Activated T-helper 1 cell treated with anti-CD3 and anti-CD28 coated beads, Interleukin-12 subunit alpha, Interleukin-12 subunit beta, Interleukin-2, Interleukin-4 antibody, amounts not matched to agents 30 ng/mL and 10 ng/mL and 1 ng/mL, durations not matched to agents 14 hours and 24 hours and 36 hours (primary cell): Measurements from ENCODE around the gene RGS19. TPM values are rescaled to one million over a fixed set of nuclear protein-coding genes. Genes with fewer than 3 reads are reported as not detected.

Source experiments
- DNase-seq: peaks from one replicate; pipeline ENCODE4 v3.0.0; 2021; ENCODE audit warnings: low spot score
- H3K27ac Mint-ChIP-seq: one replicate; pipeline ENCODE4 v1.8.0; 2021; ENCODE audit warnings: mild to moderate bottlenecking, mixed read lengths
- H3K27me3 Mint-ChIP-seq: one replicate; pipeline ENCODE4 v1.8.0; 2022; ENCODE audit warnings: mild to moderate bottlenecking, moderate library complexity, mixed read lengths; ENCODE audit not compliant: insufficient read depth
- H3K36me3 Mint-ChIP-seq: one replicate; pipeline ENCODE4 v1.8.0; 2021; ENCODE audit warnings: low read depth, mixed read lengths
- H3K4me1 Mint-ChIP-seq: one replicate; pipeline ENCODE4 v1.8.0; 2021; ENCODE audit warnings: low read depth, mixed read lengths
- H3K4me3 Mint-ChIP-seq: one replicate; pipeline ENCODE4 v1.8.0; 2021; ENCODE audit warnings: mild to moderate bottlenecking, moderate library complexity, mixed read lengths
- H3K9me3 Mint-ChIP-seq: one replicate; pipeline ENCODE4 v1.8.0; 2021; ENCODE audit warnings: mixed read lengths
- intact Hi-C: fragments of 100-400 bp; cut with micrococcal nuclease; formaldehyde crosslinking; loops from one replicate; pipeline ENCODE4 v1.15.1; 2024
- total RNA-seq: library from RNA; stranded (reverse); gene quantifications from 2 replicates; pipeline ENCODE4 v1.2.3, GENCODE V29; 2022

RGS19 gene
- total RNA-seq, 1 donor from 2014 or later, result 54.7 TPM

DNA sequence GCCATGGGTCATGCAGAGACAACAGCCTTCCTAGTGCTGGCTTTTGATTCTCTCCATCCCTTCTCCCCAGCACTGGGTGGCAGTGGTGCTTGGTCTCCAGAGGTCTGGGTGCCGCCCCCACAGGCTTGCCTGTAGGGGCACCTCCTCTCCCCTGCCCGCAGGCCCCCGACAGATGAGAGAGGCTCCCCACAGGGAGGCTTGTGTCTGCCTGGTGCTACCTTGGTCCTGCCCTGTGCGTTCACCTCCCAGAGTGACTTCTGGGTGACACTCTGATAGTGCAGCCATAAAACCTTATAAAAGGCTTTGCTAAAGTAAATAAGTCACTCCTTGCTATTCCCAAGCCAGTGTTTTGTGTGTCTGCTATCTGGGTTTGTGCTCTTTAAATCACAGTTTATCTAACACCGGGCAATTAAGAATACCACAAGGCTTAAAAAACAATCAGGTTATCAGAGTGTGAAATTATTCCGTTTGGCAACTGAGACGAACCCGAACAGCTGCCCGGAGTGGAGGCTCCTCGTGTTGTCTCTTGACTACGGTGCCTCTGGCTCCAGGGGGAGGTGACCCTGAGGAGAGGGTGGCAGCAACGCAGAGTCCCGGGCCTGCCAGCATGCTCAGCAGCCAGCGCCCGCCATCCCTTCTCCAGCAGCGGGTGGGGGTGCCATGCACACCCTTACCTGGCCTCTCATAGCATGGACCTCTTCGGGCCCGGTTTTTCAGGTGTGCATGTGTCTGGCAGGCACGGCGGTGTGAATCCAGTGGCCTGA, 48.8 kb downstream of the RGS19 start:
- H3K27ac Mint-ChIP-seq, result no peak overlapping the region
- intact Hi-C loops, result loop anchor here (2.0 kb wide), 1 partner anchor 42 kb away; no protein-coding TSS in a partner anchor
- no peaks in the 10 kb centered on the region for H3K9me3 Mint-ChIP-seq
- peaks cover 34% of the 10 kb centered on the region for H3K36me3 Mint-ChIP-seq
- H3K27me3 Mint-ChIP-seq, result no peaks in the 10 kb centered on the region
- H3K4me1 Mint-ChIP-seq, result peaks cover 22% of the 10 kb centered on the region
- H3K4me3 Mint-ChIP-seq, result no peak overlapping the region
- DNase-seq, result no peak

DNA sequence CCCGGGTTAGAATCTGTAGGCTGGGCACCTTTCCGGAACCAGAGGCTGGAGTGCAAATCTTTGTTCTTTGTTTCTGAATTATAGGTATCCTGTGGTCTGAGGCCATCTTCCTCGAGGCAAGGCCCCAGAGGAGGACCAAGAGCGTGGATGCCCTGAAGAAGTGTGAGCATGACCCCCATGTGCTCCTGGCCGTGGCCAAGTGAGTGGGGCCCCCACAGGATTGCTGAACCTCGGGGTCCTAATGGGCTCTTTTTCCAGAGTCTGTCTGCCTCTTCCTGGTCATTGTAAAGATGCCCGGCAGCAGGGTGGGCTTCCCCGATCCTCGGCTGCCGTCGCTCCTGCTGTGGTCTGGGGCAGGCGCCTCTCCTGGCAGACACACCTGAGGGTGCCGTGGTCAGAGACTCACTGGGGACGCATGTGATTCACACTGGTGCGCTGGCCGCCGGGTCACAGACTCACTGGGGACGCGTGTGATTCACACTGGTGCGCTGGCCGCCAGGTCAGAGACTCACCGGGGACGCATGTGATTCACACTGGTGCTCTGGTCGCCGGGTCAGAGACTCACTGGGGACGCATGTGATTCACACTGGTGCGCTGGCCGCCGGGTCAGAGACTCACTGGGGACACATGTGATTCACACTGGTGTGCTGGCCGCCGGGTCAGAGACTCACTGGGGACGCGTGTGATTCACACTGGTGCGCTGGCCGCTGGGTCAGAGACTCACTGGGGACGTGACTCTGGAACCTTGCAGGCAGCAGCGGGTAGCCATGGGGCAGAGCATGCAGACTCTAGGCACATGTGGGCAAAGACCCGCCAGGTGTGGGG, 49.8 kb downstream of the RGS19 start:
- H3K9me3 Mint-ChIP-seq, result no peaks in the 10 kb centered on the region
- peaks cover 28% of the 10 kb centered on the region for H3K36me3 Mint-ChIP-seq
- no peak overlapping the region for H3K27ac Mint-ChIP-seq
- H3K4me1 Mint-ChIP-seq, result peaks cover 11% of the 10 kb centered on the region
- no peak for DNase-seq
- intact Hi-C loops, result loop anchor here (2.0 kb wide), 1 partner anchor 41 kb away; no protein-coding TSS in a partner anchor
- no peak overlapping the region for H3K4me3 Mint-ChIP-seq
- no peaks in the 10 kb centered on the region for H3K27me3 Mint-ChIP-seq

DNA sequence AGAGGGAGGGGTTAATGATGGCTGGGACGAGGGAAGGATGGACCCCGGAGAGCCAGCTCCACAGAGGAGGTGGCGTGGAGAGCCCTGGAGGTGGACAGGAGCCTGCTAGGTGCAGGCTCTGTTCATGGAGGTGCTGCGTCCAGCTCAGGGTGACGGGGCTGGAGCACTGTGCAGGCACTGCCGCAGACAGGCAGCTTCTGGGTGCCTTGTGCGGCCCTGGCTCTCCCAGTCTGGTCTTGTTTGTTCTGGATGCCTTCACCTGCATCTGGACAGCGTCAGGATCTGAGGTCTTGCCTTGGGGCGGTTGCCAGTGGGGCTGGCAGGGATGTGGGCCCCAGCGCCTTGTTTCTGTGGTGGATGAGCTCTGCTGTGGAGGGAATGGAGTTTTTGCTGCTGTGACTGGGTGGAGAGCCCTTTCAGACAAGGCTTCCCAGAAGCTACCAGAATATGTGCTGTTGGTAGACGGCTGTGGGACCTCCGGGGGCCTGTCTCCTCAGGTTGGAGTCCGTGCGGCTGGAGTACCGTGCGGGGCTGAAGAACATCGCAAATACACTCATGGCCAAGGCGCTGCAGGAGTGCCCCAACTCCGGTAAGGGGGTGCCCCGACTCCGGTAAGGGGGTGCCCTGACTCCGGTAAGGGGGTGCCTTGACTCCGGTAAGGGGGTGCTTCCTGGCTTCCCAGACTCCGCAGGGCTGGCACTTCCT, 51.2 kb downstream of the RGS19 start:
- DNase-seq, result no peak
- Mint-ChIP-seq H3K27me3 (no peaks in the 10 kb centered on the region), H3K4me1 (no peaks in the 10 kb centered on the region), H3K4me3 (no peak overlapping the region), H3K36me3 (peaks cover 30% of the 10 kb centered on the region), H3K27ac (no peak overlapping the region), H3K9me3 (no peaks in the 10 kb centered on the region)
- intact Hi-C loops, result no loop called here

DNA sequence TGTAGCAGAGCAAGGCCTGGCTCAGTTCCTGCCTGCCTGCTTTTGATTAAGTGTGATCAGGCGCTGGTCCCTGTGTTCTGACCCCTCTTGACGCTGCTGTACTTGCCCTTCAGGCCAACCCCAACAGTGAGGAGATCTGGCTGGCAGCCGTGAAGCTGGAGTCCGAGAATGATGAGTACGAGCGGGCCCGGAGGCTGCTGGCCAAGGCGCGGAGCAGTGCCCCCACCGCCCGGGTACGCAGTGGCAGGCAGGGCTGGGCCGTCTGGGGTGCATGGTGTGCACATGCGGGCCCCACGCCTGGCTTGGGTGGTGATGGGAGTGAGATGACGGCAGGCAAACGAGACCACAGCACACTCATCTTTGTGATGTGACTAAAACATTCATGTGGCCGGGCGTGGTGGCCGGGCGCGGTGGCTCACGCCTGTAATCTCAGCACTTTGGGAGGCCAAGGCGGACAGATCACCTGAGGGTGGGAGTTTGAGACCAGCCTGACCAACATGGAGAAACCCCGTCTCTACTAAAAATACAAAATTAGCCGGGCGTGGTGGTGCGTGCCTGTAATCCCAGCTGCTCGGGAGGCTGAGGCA, 53.4 kb downstream of the RGS19 start:
- Mint-ChIP-seq H3K27ac (no peak overlapping the region), H3K4me3 (no peak overlapping the region), H3K36me3 (peaks cover 40% of the 10 kb centered on the region), H3K27me3 (no peaks in the 10 kb centered on the region), H3K9me3 (no peaks in the 10 kb centered on the region), H3K4me1 (no peaks in the 10 kb centered on the region)
- DNase-seq, result no peak
- intact Hi-C loops, result no loop called here

DNA sequence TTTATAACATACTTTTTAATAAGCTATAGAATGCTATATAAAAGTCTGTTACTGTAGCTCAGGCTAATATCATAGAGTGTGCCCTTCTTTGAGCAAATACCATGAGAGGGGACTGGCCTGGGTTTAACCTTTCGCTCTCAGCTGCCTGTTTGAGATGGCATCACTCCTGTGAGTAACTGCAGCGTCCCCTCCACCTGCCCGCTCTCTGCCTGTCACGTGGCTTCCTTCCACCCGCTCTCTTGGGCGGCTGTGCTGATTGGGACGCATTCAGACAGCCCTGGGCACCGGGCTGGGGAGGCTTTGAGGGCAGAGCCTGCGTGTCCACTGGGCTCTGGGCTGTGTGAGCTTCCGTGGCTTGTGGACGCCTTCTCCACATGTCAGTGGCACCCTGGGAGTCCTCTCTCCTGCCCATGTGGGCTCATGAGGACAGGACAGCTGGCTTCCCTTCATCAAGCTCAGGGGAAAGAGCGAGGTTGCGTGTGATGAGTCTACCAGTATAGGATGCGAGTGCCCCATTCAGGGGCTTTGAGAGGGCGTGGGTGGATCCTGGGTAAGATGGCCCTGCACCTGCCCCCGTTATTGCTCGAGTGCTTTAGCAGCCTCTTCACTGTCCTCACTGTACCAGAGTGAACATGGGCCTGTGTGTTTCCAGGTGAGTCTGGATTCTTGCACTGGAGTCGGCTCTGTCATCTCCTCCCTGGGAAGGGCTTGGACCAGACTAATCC, 54.1 kb downstream of the RGS19 start:
- no peaks in the 10 kb centered on the region for H3K9me3 Mint-ChIP-seq
- DNase-seq, result no peak
- intact Hi-C loops, result no loop called here
- H3K27ac Mint-ChIP-seq, result no peak overlapping the region
- no peaks in the 10 kb centered on the region for H3K27me3 Mint-ChIP-seq
- H3K36me3 Mint-ChIP-seq, result peaks cover 37% of the 10 kb centered on the region
- no peaks in the 10 kb centered on the region for H3K4me1 Mint-ChIP-seq
- H3K4me3 Mint-ChIP-seq, result no peak overlapping the region

DNA sequence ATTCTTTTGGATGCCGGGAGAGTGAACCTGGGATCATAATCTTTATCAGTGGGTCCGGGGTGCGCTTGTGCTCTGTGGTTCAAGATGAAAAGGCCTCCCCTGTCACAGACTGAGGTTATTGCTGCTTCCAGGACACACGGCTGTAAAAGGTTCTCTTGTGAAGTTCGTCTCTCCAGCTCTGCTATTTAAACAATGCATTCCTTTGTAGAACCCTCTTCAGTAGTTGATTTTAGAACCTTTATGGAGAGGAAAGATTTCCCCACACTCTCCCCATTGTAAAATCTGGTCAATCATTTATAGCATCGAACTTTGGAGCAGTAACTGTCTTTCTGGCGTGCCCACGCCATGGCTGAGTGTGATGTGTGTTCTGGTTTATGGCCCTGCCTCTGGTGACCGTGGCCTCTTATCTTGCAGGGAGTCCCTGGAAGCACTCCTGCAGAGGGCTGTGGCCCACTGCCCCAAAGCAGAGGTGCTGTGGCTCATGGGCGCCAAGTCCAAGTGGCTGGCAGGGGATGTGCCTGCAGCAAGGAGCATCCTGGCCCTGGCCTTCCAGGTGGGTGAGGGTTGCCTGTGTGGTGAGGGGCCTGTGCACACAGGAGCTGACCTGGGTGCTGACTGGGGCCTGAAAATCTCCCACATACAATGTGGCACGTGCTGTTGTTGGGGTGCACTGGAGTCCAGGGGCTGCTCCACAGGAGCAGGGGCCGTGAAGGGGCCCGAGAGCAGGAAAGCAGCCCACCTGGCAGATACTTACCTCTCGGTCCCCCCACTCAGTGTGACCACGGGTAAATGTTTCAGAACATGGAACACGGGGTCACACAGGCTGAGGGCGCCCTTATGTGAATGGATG, 55.0 kb downstream of the RGS19 start:
- intact Hi-C loops, result no loop called here
- peak overlapping the region; percentile 34 for H3K27ac Mint-ChIP-seq
- no peaks in the 10 kb centered on the region for H3K9me3 Mint-ChIP-seq
- no peak for DNase-seq
- H3K4me3 Mint-ChIP-seq, result no peak overlapping the region
- peaks cover 43% of the 10 kb centered on the region for H3K36me3 Mint-ChIP-seq
- no peaks in the 10 kb centered on the region for H3K27me3 Mint-ChIP-seq
- H3K4me1 Mint-ChIP-seq, result no peaks in the 10 kb centered on the region

DNA sequence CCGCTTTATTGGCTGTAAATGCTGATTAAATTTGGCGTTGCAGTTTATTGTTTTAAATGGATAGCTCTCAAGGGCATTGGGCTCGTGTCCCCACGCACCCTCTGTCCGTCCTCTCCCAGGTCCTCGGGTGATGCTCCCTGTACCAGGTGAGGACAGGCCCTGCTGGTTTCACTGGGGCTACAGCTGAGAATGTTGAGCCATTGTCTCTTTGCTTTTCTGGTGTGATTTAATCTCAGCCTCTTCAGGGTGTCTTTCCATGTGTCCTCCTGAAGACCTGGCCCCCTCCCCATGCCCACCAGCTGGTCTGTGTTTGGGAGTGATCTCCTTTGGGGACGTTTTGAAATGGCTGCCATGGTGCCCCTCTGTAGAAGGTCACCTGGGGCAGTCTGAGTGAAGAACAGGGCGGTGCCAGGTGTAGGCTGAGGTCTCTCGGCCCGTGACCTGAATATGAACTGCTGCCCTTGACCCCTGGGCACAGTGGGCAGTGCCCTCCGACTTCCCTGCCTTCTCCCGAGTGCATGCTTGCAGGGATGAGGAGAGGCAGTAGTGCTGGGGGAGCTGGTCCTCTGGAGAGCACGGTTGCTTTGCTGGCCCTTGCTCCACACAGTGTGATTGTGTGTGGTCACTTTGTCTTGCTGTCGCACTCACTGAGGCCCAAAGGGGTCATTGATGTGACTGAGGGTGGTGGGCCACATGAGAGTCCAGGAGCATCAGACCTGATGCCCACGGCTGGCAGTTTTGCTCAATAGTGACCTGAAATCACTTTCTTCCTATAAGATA, 55.8 kb downstream of the RGS19 start:
- Mint-ChIP-seq H3K4me3 (no peak overlapping the region), H3K36me3 (peaks cover 44% of the 10 kb centered on the region), H3K27me3 (no peaks in the 10 kb centered on the region), H3K27ac (peak overlapping the region; percentile 34), H3K4me1 (no peaks in the 10 kb centered on the region), H3K9me3 (no peaks in the 10 kb centered on the region)
- DNase-seq, result no peak
- intact Hi-C loops, result no loop called here

Other genes with a start within 250 kb of the RGS19 start
- 1.1 and 1.2 TPM in 2 replicates for gene ZBTB46, start 248.3 kb downstream of the RGS19 start, total RNA-seq
- gene ABHD16B, start 218.0 kb downstream of the RGS19 start, total RNA-seq, result not detected in 2 replicates
- gene TPD52L2, start 214.2 kb downstream of the RGS19 start, total RNA-seq, result 65.9 and 73.2 TPM in 2 replicates
- gene DNAJC5, start 184.4 kb downstream of the RGS19 start, total RNA-seq, result 47.5 and 48.2 TPM in 2 replicates
- gene UCKL1, start 123.1 kb downstream of the RGS19 start, total RNA-seq, result 48.7 and 49.3 TPM in 2 replicates
- gene ZNF512B, start 109.6 kb downstream of the RGS19 start, total RNA-seq, result 28.0 and 28.3 TPM in 2 replicates
- 29.4 and 34.9 TPM in 2 replicates for gene SAMD10, start 99.9 kb downstream of the RGS19 start, total RNA-seq
- 82.3 and 83.6 TPM in 2 replicates for gene PRPF6, start 98.4 kb downstream of the RGS19 start, total RNA-seq
- 5.4 and 6.1 TPM in 2 replicates for gene C20orf204, start 43.3 kb downstream of the RGS19 start, total RNA-seq
- gene SOX18, start 29.9 kb downstream of the RGS19 start, total RNA-seq, result 1.3 TPM in 2 replicates
- 33.8 TPM in 2 replicates for gene TCEA2, start 16.3 kb downstream of the RGS19 start, total RNA-seq
- gene OPRL1, start 564 bp upstream of the RGS19 start, total RNA-seq, result 0.16 and 0.20 TPM in 2 replicates
- gene LKAAEAR1, start 4.9 kb upstream of the RGS19 start, total RNA-seq, result 0.31 and 0.39 TPM in 2 replicates
- not detected in 2 replicates for gene NPBWR2, start 28.0 kb upstream of the RGS19 start, total RNA-seq
- not detected in 2 replicates for gene MYT1, start 84.9 kb upstream of the RGS19 start, total RNA-seq
- gene PCMTD2, start 176.2 kb upstream of the RGS19 start, total RNA-seq, result 32.2 and 39.5 TPM in 2 replicates